Uterus (tissue), 2 donors: ENCODE results near the gene KLHL8.

ENCODE experiments used
- CTCF ChIP-seq, 4 experiments: fragments of 200-600 bp in 2 of 4; fragments of 450-650 bp in 2 of 4; sonication (generic) in 2 of 4; IDR thresholded peaks; one replicate each; pipeline ENCODE4 v1.5.1; 2016 to 2019; ENCODE audit warnings: antibody characterized with exemption in 4 of 4, mild to moderate bottlenecking in 2 of 4, moderate library complexity in 1 of 4
- POLR2A ChIP-seq, 2 donors: fragments of 450-650 bp; IDR thresholded peaks; one replicate each; pipeline ENCODE4 v1.6.1; 2016; ENCODE audit warnings: antibody characterized with exemption in 2 of 2, mild to moderate bottlenecking in 1 of 2, moderate library complexity in 1 of 2

GRCh38 chr4:87121341-87122065 is 98.9 kb downstream of the KLHL8 start:
- no peak for TF ChIP-seq CTCF (IDR thresholded peaks at IDR 0.05)
- TF ChIP-seq POLR2A (IDR thresholded peaks at IDR 0.05) = no peak
